K562 (cell line): Measurements from ENCODE around the gene RBM45. TPM values are rescaled to one million over a fixed set of nuclear protein-coding genes. Genes with fewer than 3 reads are reported as not detected.

Experiments used
- ATAC-seq: fragments of 200-7000 bp; cut with Tn5 transposase; 3 replicates; pipeline ENCODE4 v1.9.1; 2020; ENCODE audit warnings: moderate library complexity
- BruUV-seq: library from RNA; stranded (reverse); fragments of 400-500 nt; replicated peaks from 2 replicates; lab custom pipeline; 2021; lab: Mats Ljungman, UMichigan
- CTCF ChIA-PET: fragments of 300-600 bp; formaldehyde crosslinking; extraction: SDS; loops from one replicate; lab custom pipeline; 2021; ENCODE audit warnings: low intra/inter-chr PET ratio; lab: Yijun Ruan, JAX
- POLR2A ChIA-PET: fragments of 300-600, 350-650 bp; sonication (Branson Sonifier 250); formaldehyde crosslinking; extraction: SDS; loops from one replicate; lab custom pipeline; 2021; ENCODE audit warnings: antibody characterized with exemption, inconsistent platforms; lab: Yijun Ruan, JAX
- DNase-seq, 4 experiments: peaks; one replicate each; pipeline versions ENCODE4 v3.0.0 to v3.0.0-alpha.2; 2011 to 2018; ENCODE audit warnings: low spot score in 3 of 4, mixed read lengths in 3 of 4; ENCODE audit errors: extremely low read depth in 1 of 4
- FAIRE-seq: peaks from 2 replicates; lab custom pipeline; 2011; peaks lifted over from hg19 to GRCh38; lab: Jason Lieb, UNC
- H2AFZ ChIP-seq: 2 replicates; pipeline ENCODE4 v1.6.0; 2011; ENCODE audit warnings: low read depth, low read length, control low read depth, inconsistent platforms
- H3K27ac ChIP-seq: fragments of 200-600 bp; 3 replicates; pipeline ENCODE4 v1.8.0; 2011; ENCODE audit warnings: low read depth, mild to moderate bottlenecking, control low read depth, inconsistent platforms, low read length, moderate library complexity, mixed read lengths; ENCODE audit errors: extremely low read depth
- H3K27me3 ChIP-seq, 2 experiments: fragments of 300-600 bp in 1 of 2; 2 replicates in 1 of 2; 3 replicates in 1 of 2; pipeline versions ENCODE4 v1.6.0 to v1.8.0; 2011; ENCODE audit warnings: inconsistent platforms in 2 of 2, low read length in 2 of 2, mild to moderate bottlenecking in 1 of 2, mixed read lengths in 1 of 2, moderate library complexity in 1 of 2; ENCODE audit not compliant: control insufficient read depth in 2 of 2, insufficient read depth in 2 of 2
- H3K36me3 ChIP-seq: fragments of 300-600 bp; 3 replicates; pipeline ENCODE4 v1.8.0; 2011; ENCODE audit warnings: mild to moderate bottlenecking, low read length, inconsistent platforms; ENCODE audit not compliant: control insufficient read depth, insufficient read depth
- H3K4me1 ChIP-seq, 2 experiments: fragments of 200-600 bp in 1 of 2; replicated peaks in 1 of 2; 2 replicates in 1 of 2; 3 replicates in 1 of 2; pipeline versions ENCODE4 v1.5.1 to v1.8.0; 2011; ENCODE audit warnings: inconsistent platforms in 2 of 2, low read length in 2 of 2, mild to moderate bottlenecking in 1 of 2, mixed read lengths in 1 of 2, moderate library complexity in 1 of 2; ENCODE audit not compliant: control insufficient read depth in 2 of 2, insufficient read depth in 2 of 2
- H3K4me2 ChIP-seq: 2 replicates; pipeline ENCODE4 v1.6.1; 2011; ENCODE audit warnings: low read length, control low read depth, inconsistent platforms, mixed read lengths; ENCODE audit not compliant: insufficient read depth
- H3K4me3 ChIP-seq: fragments of 200-600 bp; sonication (generic), shearing (Covaris generic); 2 replicates; pipeline ENCODE4 v1.5.1; 2016; ENCODE audit warnings: control low read depth, inconsistent platforms
- H3K79me2 ChIP-seq: fragments of 200-600 bp; 3 replicates; pipeline ENCODE4 v1.8.0; 2011; ENCODE audit warnings: low read length, inconsistent platforms; ENCODE audit not compliant: control insufficient read depth, insufficient read depth
- H3K9ac ChIP-seq, 2 experiments: 2 replicates each; pipeline versions ENCODE4 v1.6.0 to v1.6.1; 2011; ENCODE audit warnings: low read depth in 2 of 2, low read length in 2 of 2, control low read depth in 1 of 2, inconsistent platforms in 1 of 2, mild to moderate bottlenecking in 1 of 2, mixed read lengths in 1 of 2; ENCODE audit not compliant: insufficient read depth in 1 of 2
- H3K9me1 ChIP-seq: one replicate; pipeline ENCODE4 v1.6.0; 2011; ENCODE audit warnings: inconsistent platforms, mild to moderate bottlenecking, low read length, moderate library complexity; ENCODE audit not compliant: control insufficient read depth, insufficient read depth
- H3K9me3 ChIP-seq: replicated peaks from 2 replicates; pipeline ENCODE4 v1.5.1; 2011; ENCODE audit warnings: low read depth, low read length, inconsistent platforms; ENCODE audit not compliant: control insufficient read depth, insufficient read depth
- H4K20me1 ChIP-seq: replicated peaks from 2 replicates; pipeline ENCODE4 v1.6.1; 2011; ENCODE audit warnings: low read length, inconsistent platforms, mixed read lengths; ENCODE audit not compliant: control insufficient read depth, insufficient read depth
- CBFA2T3 ChIP-seq: fragments of 450-650 bp; IDR thresholded peaks from 2 replicates; pipeline ENCODE4 v1.6.1; 2017
- JUND ChIP-seq, 2 experiments: IDR thresholded peaks; 2 replicates in 1 of 2; 3 replicates in 1 of 2; pipeline ENCODE4 v1.6.1; 2011; ENCODE audit warnings: borderline replicate concordance in 2 of 2, low read depth in 2 of 2, low read length in 2 of 2, improper control_type of control experiment in 1 of 2, missing biosample characterization in 1 of 2, missing genetic modification characterization in 1 of 2, missing genetic modification reagents in 1 of 2
- NFIC ChIP-seq: fragments of 450-650 bp; IDR thresholded peaks from 2 replicates; pipeline ENCODE4 v1.6.1; 2017; ENCODE audit warnings: mild to moderate bottlenecking, inconsistent platforms
- WGBS: fragments of 100-300 bp; shearing (Covaris generic); methylation state at CpG from one replicate; pipeline ENCODE4 v1.1.6; 2016; ENCODE audit warnings: low coverage, mixed read lengths; ENCODE audit not compliant: insufficient coverage; ENCODE audit errors: missing lambda C conversion rate; 5-methylcytosine and 5-hydroxymethylcytosine counted together
- in situ Hi-C: fragments of 300-500 bp; cut with MboI; formaldehyde crosslinking; loops from 4 replicates; pipeline ENCODE4 v1.15.0; 2018; ENCODE audit warnings: inconsistent platforms, mixed read lengths
- intact Hi-C: fragments of 100-400 bp; cut with micrococcal nuclease; formaldehyde crosslinking; loops from 2 replicates; pipeline ENCODE4 v1.14.2; 2022
- polyA plus RNA-seq, 8 experiments: library from polyadenylated mRNA; depleted of rRNA in 4 of 8; stranded (reverse) in 5 of 8; unstranded in 3 of 8; fragments of >200 nt; fragmentation: Nextera tagmentation in 2 of 8; fragmentation: Illumina TruSeq in 1 of 8; extraction: Ambion mirVana in 2 of 8; extraction: Trizol in 1 of 8; gene quantifications; 2 replicates each; pipeline versions ENCODE4 v1.2.1 to v1.2.3, GENCODE V29; 2011 to 2014; ENCODE audit warnings: inconsistent platforms in 1 of 8, missing spikeins in 1 of 8
- total RNA-seq, 7 experiments: library from RNA; depleted of rRNA in 6 of 7; stranded (reverse); fragments of >200 nt in 6 of 7; fragmentation: Illumina TruSeq in 2 of 7; extraction: Trizol in 2 of 7; gene quantifications; 2 replicates each; pipeline versions ENCODE4 v1.2.1 to v1.2.3, GENCODE V29; 2011 to 2021; ENCODE audit warnings: low replicate concordance in 1 of 7
- TF ChIP-seq, protein P1 (sequence below): sonication (generic); formaldehyde crosslinking; IDR thresholded peaks from 2 replicates; pipeline ENCODE4 v1.8.0; 2022; ENCODE audit warnings: missing genetic modification reagents, mild to moderate bottlenecking, moderate library complexity, borderline replicate concordance
- TF ChIP-seq, protein P2 (sequence below): fragments of 450-650 bp; IDR thresholded peaks from 2 replicates; pipeline ENCODE4 v1.6.1; 2016; ENCODE audit warnings: borderline replicate concordance

RBM45 gene
- total and polyA plus RNA-seq, 9 of the 15 experiments (the other 6 are each of a cell fraction or from before 2014, with no cell fraction given) = 6.7 to 22.0 (median 15.0) TPM

DNA sequence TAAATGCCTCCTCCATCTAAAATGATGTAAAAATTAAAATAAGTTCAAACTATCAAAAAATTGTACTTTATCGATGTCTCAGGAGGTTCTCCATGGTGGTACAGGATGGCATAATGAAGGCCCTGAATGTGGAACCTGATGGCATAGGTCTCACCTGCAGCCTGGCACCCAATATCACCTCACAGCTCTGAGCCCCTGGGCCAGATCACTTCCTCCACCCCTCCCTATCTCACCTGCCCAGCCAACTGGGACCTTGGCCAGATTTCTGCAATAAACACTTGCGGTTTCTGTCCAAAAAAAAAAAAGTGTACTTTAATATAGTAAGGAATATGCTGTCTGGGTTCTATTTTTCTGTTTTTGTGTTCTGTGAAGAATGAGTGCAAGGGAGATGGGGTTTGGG is 6.7 kb upstream of the RBM45 start:
- Histone ChIP-seq H2AFZ (no peak overlapping the region), H3K9ac (peak overlapping the region in 1 of 2 experiments; percentile 5; a peak in 2 of 4 replicates), H3K4me2 (no peak overlapping the region), H3K79me2 (no peaks in the 10 kb centered on the region), H3K36me3 (no peaks in the 10 kb centered on the region), H3K4me3 (no peak overlapping the region), H3K27me3 (no peaks in the 10 kb centered on the region), H3K9me3 (no peaks in the 10 kb centered on the region), H4K20me1 (no peaks in the 10 kb centered on the region), H3K27ac (no peak overlapping the region), H3K4me1 (peaks cover 0 to 4% of the 10 kb centered on the region in 2 experiments; a peak in 1 of 5 replicates), H3K9me1 (no peaks in the 10 kb centered on the region)
- ATAC-seq (no peak), DNase-seq (no peak), FAIRE-seq (peak; percentile 62)
- in situ Hi-C loops = no loop called here
- WGBS = 22% methylated on average over 2 of the region's 2 CpGs
- POLR2A ChIA-PET = interaction anchor here (0.8 kb wide), 1 partner anchor 297 kb away, joined by 3 read pairs; no protein-coding TSS in a partner anchor
- BruUV-seq = no TSS peak
- intact Hi-C loops = no loop called here
- CTCF ChIA-PET = no interaction called here
- TF ChIP-seq NFIC (peak; percentile 28), CBFA2T3 (peak; percentile 27; the same call in 1 of the 2 replicates), JUND (IDR thresholded peaks at IDR 0.05; ENCODE audit: borderline replicate concordance, low read depth, low read length) (no peak), JUND (tag; IDR thresholded peaks at IDR 0.05; ENCODE audit: borderline replicate concordance, low read depth, low read length) (no peak)
- TF ChIP-seq, protein P1, sequence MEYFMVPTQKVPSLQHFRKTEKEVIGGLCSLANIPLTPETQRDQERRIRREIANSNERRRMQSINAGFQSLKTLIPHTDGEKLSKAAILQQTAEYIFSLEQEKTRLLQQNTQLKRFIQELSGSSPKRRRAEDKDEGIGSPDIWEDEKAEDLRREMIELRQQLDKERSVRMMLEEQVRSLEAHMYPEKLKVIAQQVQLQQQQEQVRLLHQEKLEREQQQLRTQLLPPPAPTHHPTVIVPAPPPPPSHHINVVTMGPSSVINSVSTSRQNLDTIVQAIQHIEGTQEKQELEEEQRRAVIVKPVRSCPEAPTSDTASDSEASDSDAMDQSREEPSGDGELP (CRISPR knock-in tag) = no peak
- TF ChIP-seq, protein P2, sequence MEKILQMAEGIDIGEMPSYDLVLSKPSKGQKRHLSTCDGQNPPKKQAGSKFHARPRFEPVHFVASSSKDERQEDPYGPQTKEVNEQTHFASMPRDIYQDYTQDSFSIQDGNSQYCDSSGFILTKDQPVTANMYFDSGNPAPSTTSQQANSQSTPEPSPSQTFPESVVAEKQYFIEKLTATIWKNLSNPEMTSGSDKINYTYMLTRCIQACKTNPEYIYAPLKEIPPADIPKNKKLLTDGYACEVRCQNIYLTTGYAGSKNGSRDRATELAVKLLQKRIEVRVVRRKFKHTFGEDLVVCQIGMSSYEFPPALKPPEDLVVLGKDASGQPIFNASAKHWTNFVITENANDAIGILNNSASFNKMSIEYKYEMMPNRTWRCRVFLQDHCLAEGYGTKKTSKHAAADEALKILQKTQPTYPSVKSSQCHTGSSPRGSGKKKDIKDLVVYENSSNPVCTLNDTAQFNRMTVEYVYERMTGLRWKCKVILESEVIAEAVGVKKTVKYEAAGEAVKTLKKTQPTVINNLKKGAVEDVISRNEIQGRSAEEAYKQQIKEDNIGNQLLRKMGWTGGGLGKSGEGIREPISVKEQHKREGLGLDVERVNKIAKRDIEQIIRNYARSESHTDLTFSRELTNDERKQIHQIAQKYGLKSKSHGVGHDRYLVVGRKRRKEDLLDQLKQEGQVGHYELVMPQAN = no peak
